K562 treated with DMSO at 1 percent for 12 hours (cell line): ENCODE measurements around the gene FNDC7. TPM values are rescaled to one million over a fixed set of nuclear protein-coding genes. Genes with fewer than 3 reads are reported as not detected.

Source experiments
- total RNA-seq: library from RNA; unstranded; fragments of 300-600 nt; gene quantifications from 2 replicates; pipeline ENCODE4 v1.2.3, GENCODE V29; 2022; ENCODE audit not compliant: insufficient read depth

Gene FNDC7
- 0.17 TPM in 1 of 2 replicates, not detected in the other for total RNA-seq

GRCh38 chr1:108712606-108713150 is at the start of gene FNDC7:
FNDC7 (plus strand) TSS chr1:108712908; CDS start chr1:108712934, 26 bp downstream.

GRCh38 chr1:108691942-108692723 is 20.6 kb upstream of the FNDC7 start, which contains the start of gene PRPF38B:
PRPF38B (plus strand) TSS chr1:108692310; CDS start chr1:108692592, 282 bp downstream.

GRCh38 chr1:108746382-108747170 is 33.9 kb downstream of the FNDC7 start, which contains the start of gene STXBP3:
STXBP3 (plus strand) TSS chr1:108746674; CDS start chr1:108746738, 64 bp downstream.

Other genes starting within 250 kb of the FNDC7 start
- 4.3 and 18.4 TPM in 2 replicates for gene EEIG2, start 152.8 kb upstream of the FNDC7 start, total RNA-seq
- gene HENMT1, start 51.8 kb upstream of the FNDC7 start, total RNA-seq: not detected in 2 replicates
- 16.0 and 41.3 TPM in 2 replicates for gene PRPF38B, start 20.6 kb upstream of the FNDC7 start, total RNA-seq
- 22.5 and 53.2 TPM in 2 replicates for gene STXBP3, start 33.8 kb downstream of the FNDC7 start, total RNA-seq
- not detected in 2 replicates for gene AKNAD1, start 144.2 kb downstream of the FNDC7 start, total RNA-seq
- 19.4 and 43.2 TPM in 2 replicates for gene GPSM2, start 164.1 kb downstream of the FNDC7 start, total RNA-seq